Left ventricle myocardium inferior (tissue), 1 donor: ENCODE results near the gene MELK. TPM values are rescaled to one million over a fixed set of nuclear protein-coding genes. Genes with fewer than 3 reads are reported as not detected.
"Not testable (repeated sequence)": the region's sequence is repeated elsewhere in the genome, so short reads cannot be mapped to it uniquely, and the experiment has no call there.

Experiments used
- DNase-seq: peaks from one replicate; pipeline ENCODE4 v3.0.0-alpha.2; 2020
- H3K27ac ChIP-seq: fragments of 200-600 bp; replicated peaks from 2 replicates; pipeline ENCODE4 v1.8.0; 2021
- H3K27me3 ChIP-seq: fragments of 200-600 bp; 2 replicates; pipeline ENCODE4 v1.8.0; 2021; ENCODE audit warnings: low read depth
- H3K36me3 ChIP-seq: fragments of 200-600 bp; 2 replicates; pipeline ENCODE4 v1.8.0; 2021
- H3K4me1 ChIP-seq: fragments of 200-600 bp; 2 replicates; pipeline ENCODE4 v1.8.0; 2021
- H3K4me3 ChIP-seq: fragments of 200-600 bp; 2 replicates; pipeline ENCODE4 v1.8.0; 2021; ENCODE audit warnings: mild to moderate bottlenecking, moderate library complexity
- H3K9me3 ChIP-seq: fragments of 200-600 bp; replicated peaks from 2 replicates; pipeline ENCODE4 v1.8.0; 2021
- CTCF ChIP-seq: fragments of 200-600 bp; IDR thresholded peaks from 2 replicates; pipeline ENCODE4 v1.8.0; 2021; ENCODE audit warnings: antibody characterized with exemption, mild to moderate bottlenecking, borderline replicate concordance
- intact Hi-C: fragments of 100-400 bp; cut with micrococcal nuclease; formaldehyde crosslinking; loops from one replicate; pipeline ENCODE4 v1.11.0; 2022
- total RNA-seq: library from RNA; stranded (reverse); fragmentation: NEBNext Ultra II Directional; extraction: Animal tissue kit (Norgen Biotek cat#: 25700); gene quantifications from one replicate; pipeline ENCODE4 v1.2.1, GENCODE V29; 2021
- donor health status: DM: no; HTN: yes; CAD: no; lungs with severe emphysema.

The MELK gene
- total RNA-seq, 1 donor from 2014 or later = 0.27 TPM

- TF ChIP-seq CTCF = no peak
- Histone ChIP-seq H3K9me3 (no peaks in the 10 kb centered on the region), H3K27ac (no peak overlapping the region), H3K27me3 (peaks cover 6% of the 10 kb centered on the region), H3K4me3 (no peak overlapping the region), H3K4me1 (peaks cover 22% of the 10 kb centered on the region), H3K36me3 (no peaks in the 10 kb centered on the region)
- no peak for DNase-seq
- intact Hi-C loops = no loop called here
These were observed 1.4 kb upstream of the MELK start for GRCh38 chr9:36571333-36571732.

- H3K27me3 ChIP-seq, DNase-seq, H3K36me3 ChIP-seq, H3K9me3 ChIP-seq, intact Hi-C loops, H3K27ac ChIP-seq: not testable (repeated sequence)
- Histone ChIP-seq H3K4me1 (peaks cover 22% of the 10 kb centered on the region), H3K4me3 (peak overlapping the region; percentile 85)
These were observed 1.4 kb downstream of the MELK start for GRCh38 chr9:36574045-36574444.

- Histone ChIP-seq H3K36me3 (no peaks in the 10 kb centered on the region), H3K27me3 (peaks cover 6% of the 10 kb centered on the region), H3K4me3 (no peak overlapping the region), H3K4me1 (peaks cover 22% of the 10 kb centered on the region), H3K9me3 (no peaks in the 10 kb centered on the region), H3K27ac (no peak overlapping the region)
- no peak for DNase-seq
- intact Hi-C loops = no loop called here
- no peak for TF ChIP-seq CTCF
These were observed 2.8 kb downstream of the MELK start for GRCh38 chr9:36575411-36575882.

- Histone ChIP-seq H3K4me3 (no peak overlapping the region), H3K27ac (no peak overlapping the region), H3K9me3 (no peaks in the 10 kb centered on the region), H3K4me1 (peaks cover 22% of the 10 kb centered on the region), H3K36me3 (no peaks in the 10 kb centered on the region), H3K27me3 (peaks cover 6% of the 10 kb centered on the region)
- no peak for TF ChIP-seq CTCF
- intact Hi-C loops = no loop called here
- no peak for DNase-seq
These were observed 4.2 kb downstream of the MELK start for GRCh38 chr9:36576866-36577265.

GRCh38 chr9:36584620-36585460, 12.1 kb downstream of the MELK start:
- Histone ChIP-seq H3K36me3 (no peaks in the 10 kb centered on the region), H3K4me1 (no peaks in the 10 kb centered on the region), H3K27me3 (no peaks in the 10 kb centered on the region), H3K9me3 (no peaks in the 10 kb centered on the region), H3K27ac (no peak overlapping the region), H3K4me3 (no peak overlapping the region)
- intact Hi-C loops = no loop called here
- TF ChIP-seq CTCF = no peak
- no peak for DNase-seq

GRCh38 chr9:36590231-36590630, 17.5 kb downstream of the MELK start:
- Histone ChIP-seq H3K36me3 (no peaks in the 10 kb centered on the region), H3K4me1 (no peaks in the 10 kb centered on the region), H3K9me3 (no peaks in the 10 kb centered on the region), H3K27me3 (no peaks in the 10 kb centered on the region), H3K4me3 (no peak overlapping the region), H3K27ac (no peak overlapping the region)
- DNase-seq = no peak
- intact Hi-C loops = no loop called here
- TF ChIP-seq CTCF = no peak
